Adrenal gland (tissue), 5 donors: ENCODE results near the gene CPNE4.

Experiments used
- POLR2A ChIP-seq, 2 donors: fragments of 450-650 bp; IDR thresholded peaks; one replicate each; pipeline ENCODE4 v1.6.1; 2017; ENCODE audit warnings: antibody characterized with exemption in 2 of 2, mild to moderate bottlenecking in 2 of 2, moderate library complexity in 1 of 2
- TF ChIP-seq, protein P1 (sequence below), 6 experiments: fragments of 450-650 bp in 4 of 6; fragments of 200-600 bp in 2 of 6; sonication (generic) in 1 of 6; IDR thresholded peaks; 1 replicate in 5 of 6; 2 replicates in 1 of 6; pipeline versions ENCODE4 v1.5.1 to v1.8.0; 2016 to 2021; ENCODE audit warnings: antibody characterized with exemption in 6 of 6, mild to moderate bottlenecking in 2 of 6, moderate library complexity in 1 of 6
- donor health status: DM: no; HTN: no; CAD: no.

- TF ChIP-seq, protein P1, sequence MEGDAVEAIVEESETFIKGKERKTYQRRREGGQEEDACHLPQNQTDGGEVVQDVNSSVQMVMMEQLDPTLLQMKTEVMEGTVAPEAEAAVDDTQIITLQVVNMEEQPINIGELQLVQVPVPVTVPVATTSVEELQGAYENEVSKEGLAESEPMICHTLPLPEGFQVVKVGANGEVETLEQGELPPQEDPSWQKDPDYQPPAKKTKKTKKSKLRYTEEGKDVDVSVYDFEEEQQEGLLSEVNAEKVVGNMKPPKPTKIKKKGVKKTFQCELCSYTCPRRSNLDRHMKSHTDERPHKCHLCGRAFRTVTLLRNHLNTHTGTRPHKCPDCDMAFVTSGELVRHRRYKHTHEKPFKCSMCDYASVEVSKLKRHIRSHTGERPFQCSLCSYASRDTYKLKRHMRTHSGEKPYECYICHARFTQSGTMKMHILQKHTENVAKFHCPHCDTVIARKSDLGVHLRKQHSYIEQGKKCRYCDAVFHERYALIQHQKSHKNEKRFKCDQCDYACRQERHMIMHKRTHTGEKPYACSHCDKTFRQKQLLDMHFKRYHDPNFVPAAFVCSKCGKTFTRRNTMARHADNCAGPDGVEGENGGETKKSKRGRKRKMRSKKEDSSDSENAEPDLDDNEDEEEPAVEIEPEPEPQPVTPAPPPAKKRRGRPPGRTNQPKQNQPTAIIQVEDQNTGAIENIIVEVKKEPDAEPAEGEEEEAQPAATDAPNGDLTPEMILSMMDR (IDR thresholded peaks at IDR 0.05) = no peak
- no peak for TF ChIP-seq POLR2A (IDR thresholded peaks at IDR 0.05)
Measured at GRCh38 chr3:131655070-131655690, 379.6 kb downstream of the CPNE4 start.
